Stimulated activated effector memory CD8-positive, alpha-beta T cell treated with anti-CD3 and anti-CD28 coated beads, Interleukin-12 subunit alpha, Interleukin-12 subunit beta, amount 100 ng/mL, for 72 hours (primary cell): ENCODE data around the gene SPATA17.
"Not testable (repeated sequence)": the region's sequence is repeated elsewhere in the genome, so short reads cannot be mapped to it uniquely, and the experiment has no call there.

ENCODE experiments used
- ATAC-seq: fragments of 150-1000 bp; cut with Tn5 transposase; 2 replicates; pipeline ENCODE4 v1.10.0; 2021
- DNase-seq, 2 donors: peaks; one replicate each; pipeline ENCODE4 v3.0.0; 2021 to 2022; ENCODE audit warnings: low spot score in 2 of 2
- H3K27ac Mint-ChIP-seq: one replicate; pipeline ENCODE4 v1.8.0; 2022; ENCODE audit warnings: mild to moderate bottlenecking, mixed read lengths
- H3K36me3 Mint-ChIP-seq: one replicate; pipeline ENCODE4 v1.8.0; 2022; ENCODE audit warnings: mild to moderate bottlenecking, mixed read lengths
- H3K4me1 Mint-ChIP-seq: one replicate; pipeline ENCODE4 v1.8.0; 2022; ENCODE audit warnings: mixed read lengths
- H3K4me3 Mint-ChIP-seq: one replicate; pipeline ENCODE4 v1.8.0; 2022; ENCODE audit warnings: mild to moderate bottlenecking, mixed read lengths
- H3K9me3 Mint-ChIP-seq: one replicate; pipeline ENCODE4 v1.8.0; 2022; ENCODE audit warnings: mixed read lengths

Gene SPATA17

DNA sequence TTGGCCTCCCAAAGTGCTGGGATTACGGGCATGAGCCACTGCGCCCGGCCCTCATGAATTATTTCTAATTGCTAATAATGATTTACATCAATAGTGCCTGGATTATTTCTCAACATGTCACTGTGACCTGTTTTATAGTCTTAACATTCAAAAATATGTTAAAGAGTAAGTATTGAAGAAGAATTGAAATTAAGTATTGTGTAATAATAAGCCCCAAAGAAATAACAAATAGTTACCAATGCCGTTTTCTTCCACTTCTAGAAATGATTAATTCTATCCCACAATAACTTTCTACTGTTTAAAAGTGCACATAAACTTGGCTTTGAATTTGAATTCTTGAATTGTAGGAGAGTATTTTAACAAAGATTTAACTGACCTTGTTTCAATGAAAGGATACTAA is 19.5 kb downstream of the SPATA17 start:
- DNase-seq (no peak), ATAC-seq (no peak)
- H3K27ac Mint-ChIP-seq = no peak overlapping the region
- H3K36me3 Mint-ChIP-seq = no peaks in the 10 kb centered on the region
- no peaks in the 10 kb centered on the region for H3K4me1 Mint-ChIP-seq
- no peak overlapping the region for H3K4me3 Mint-ChIP-seq
- H3K9me3 Mint-ChIP-seq = no peaks in the 10 kb centered on the region

DNA sequence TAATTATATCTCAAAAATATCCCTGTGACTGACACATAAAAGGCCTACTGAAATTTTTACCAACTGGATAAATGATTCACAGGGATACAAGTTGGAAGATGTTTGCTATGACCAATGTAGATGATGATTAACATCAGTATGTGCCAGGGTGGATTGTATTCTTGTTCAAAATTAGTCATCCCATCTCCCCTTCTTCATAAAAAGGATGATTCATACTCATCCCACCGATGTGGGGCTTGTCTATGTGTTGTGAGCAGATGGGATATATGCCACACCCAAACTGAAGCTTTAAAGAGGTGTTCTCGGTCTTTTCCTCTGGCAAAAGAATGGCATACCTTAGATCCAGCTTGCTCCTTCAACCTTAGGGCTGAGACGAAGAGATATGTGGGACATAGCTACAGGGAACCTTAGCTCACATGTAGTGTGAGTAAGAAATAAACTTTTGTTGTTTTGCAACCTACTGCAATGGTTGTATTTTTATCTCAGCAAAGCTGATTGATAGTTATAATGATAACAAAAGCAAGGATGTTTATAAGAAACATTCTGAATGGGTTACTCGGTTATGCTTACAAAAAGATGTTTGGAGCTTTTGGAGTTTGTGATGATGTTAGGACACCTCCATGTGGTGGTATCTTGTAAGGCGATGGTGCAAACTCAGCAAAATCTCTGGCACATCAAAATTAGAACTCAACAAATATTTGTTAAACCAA is 29.4 kb downstream of the SPATA17 start:
- DNase-seq (no peak), ATAC-seq (peak; percentile 64)
- Mint-ChIP-seq H3K4me3 (no peak overlapping the region), H3K9me3 (no peaks in the 10 kb centered on the region), H3K27ac (no peak overlapping the region), H3K4me1 (no peaks in the 10 kb centered on the region), H3K36me3 (no peaks in the 10 kb centered on the region)

DNA sequence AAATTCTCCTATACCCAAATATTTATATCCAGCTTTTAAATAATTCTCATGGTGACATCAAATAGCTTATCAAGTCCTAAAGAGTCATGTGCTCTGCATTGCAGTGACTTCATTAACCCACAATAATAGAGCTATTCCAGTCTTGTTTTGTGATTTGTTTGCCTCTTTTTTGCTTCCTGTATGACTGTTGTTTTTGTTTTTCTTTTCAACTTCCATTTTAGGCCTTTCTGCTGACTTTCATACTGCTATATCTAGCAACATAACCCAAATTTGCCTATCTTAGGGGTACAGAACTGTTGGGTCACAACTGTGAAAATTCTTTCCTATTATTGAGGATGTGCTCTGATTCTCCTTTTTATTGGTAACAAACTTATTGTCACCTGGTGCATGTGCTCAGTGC is 30.3 kb downstream of the SPATA17 start:
- Mint-ChIP-seq H3K9me3 (no peaks in the 10 kb centered on the region), H3K4me3 (no peak overlapping the region), H3K27ac (no peak overlapping the region), H3K4me1 (no peaks in the 10 kb centered on the region), H3K36me3 (no peaks in the 10 kb centered on the region)
- no peak for DNase-seq
- no peak for ATAC-seq

- no peaks in the 10 kb centered on the region for H3K9me3 Mint-ChIP-seq
- no peak for ATAC-seq
Observed at GRCh38 chr1:217668351-217668940, 37.3 kb downstream of the SPATA17 start.

DNA sequence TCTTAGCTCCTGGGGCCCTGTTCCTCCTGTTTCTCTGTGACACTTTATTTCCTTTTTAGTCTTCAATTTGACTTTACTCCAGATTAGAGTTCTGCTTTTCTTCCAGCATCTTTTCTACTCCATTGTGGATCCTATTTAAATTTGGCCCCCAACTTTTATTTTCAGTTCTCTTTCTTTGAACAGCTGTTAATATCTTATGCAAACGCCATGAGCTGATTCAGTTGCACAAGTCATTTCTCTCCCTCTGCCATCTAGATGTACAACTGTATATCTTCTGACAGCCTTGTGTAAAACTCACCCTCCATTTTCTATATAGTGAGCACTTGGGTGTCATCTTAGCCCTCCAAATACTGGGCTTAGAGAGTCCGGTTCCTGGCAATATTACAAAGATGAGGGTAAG is 42.2 kb downstream of the SPATA17 start:
- DNase-seq (no peak), ATAC-seq (no peak)
- Mint-ChIP-seq H3K36me3 (no peaks in the 10 kb centered on the region), H3K27ac (no peak overlapping the region), H3K9me3 (no peaks in the 10 kb centered on the region), H3K4me3 (no peak overlapping the region), H3K4me1 (no peaks in the 10 kb centered on the region)

More at GRCh38 chr1:217668351-217668940, 37.3 kb downstream of the SPATA17 start:
- DNase-seq = no peak
- Mint-ChIP-seq H3K27ac (no peak overlapping the region), H3K36me3 (no peaks in the 10 kb centered on the region), H3K4me1 (no peaks in the 10 kb centered on the region), H3K4me3 (no peak overlapping the region)

DNA sequence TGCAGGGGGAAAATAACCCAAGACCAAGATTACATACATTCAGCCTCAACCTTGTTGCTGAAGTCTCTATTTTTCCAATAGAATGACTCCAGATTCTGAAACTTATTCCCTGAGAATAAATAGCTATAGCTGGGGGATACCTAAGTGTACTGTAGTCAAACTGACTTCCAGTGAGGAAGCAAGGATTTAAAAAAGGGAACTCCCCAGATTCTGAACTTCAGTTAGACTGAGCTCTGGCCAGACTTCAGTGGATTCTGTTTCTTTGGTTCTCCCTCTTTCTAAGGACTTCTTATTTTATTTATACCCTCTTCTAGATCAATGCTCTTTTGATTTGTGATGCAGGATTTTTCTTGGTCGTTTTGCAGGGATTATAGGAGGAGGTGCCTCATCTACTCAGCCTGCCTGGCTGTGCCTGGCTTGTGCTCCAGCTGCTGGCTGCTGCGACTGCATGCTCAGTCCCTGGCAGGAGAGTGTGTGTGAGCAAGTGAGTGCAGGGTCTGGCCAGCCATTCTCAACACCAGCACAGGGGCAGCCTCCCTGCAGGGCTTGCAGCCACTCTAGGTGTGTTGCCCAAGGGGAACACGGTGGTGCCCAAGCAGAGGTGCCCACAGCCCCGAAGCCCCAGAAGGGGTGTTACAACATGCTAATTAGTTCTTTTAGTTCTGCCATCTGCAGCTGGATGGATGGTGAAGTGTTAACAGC is 43.0 kb downstream of the SPATA17 start:
- H3K27ac Mint-ChIP-seq = no peak overlapping the region
- H3K4me1 Mint-ChIP-seq = no peaks in the 10 kb centered on the region
- ATAC-seq = peak; percentile 43
- no peak overlapping the region for H3K4me3 Mint-ChIP-seq
- H3K36me3 Mint-ChIP-seq = no peaks in the 10 kb centered on the region
- no peaks in the 10 kb centered on the region for H3K9me3 Mint-ChIP-seq
- no peak for DNase-seq

GRCh38 chr1:217681806-217682205 is 50.7 kb downstream of the SPATA17 start:
- Mint-ChIP-seq H3K27ac (no peak overlapping the region), H3K4me1 (no peaks in the 10 kb centered on the region), H3K4me3 (no peak overlapping the region), H3K9me3 (no peaks in the 10 kb centered on the region), H3K36me3 (no peaks in the 10 kb centered on the region)
- ATAC-seq (no peak), DNase-seq (no peak)

DNA sequence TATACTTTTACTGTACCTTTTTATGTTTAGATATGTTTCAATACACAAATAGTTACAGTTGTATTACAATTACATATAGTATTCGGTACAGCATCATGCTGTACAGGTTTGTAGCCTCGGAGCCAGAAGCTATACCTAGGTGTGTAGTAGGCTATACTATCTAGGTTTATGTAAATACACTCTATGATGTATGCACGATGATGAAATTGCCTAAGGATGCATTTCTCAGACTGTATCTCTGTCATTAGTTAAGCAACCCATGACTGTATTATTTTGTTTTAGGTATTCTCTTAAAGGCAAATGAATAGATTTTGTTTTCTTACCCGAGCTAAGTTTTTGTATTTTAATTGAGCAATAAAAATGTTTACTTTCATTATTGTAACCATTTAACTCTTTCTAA is 56.4 kb downstream of the SPATA17 start:
- Mint-ChIP-seq H3K27ac (no peak overlapping the region), H3K4me3 (no peak overlapping the region), H3K36me3 (no peaks in the 10 kb centered on the region), H3K9me3 (no peaks in the 10 kb centered on the region), H3K4me1 (no peaks in the 10 kb centered on the region)
- ATAC-seq (no peak), DNase-seq (no peak)

GRCh38 chr1:217696140-217696539 is 65.0 kb downstream of the SPATA17 start:
- H3K4me3 Mint-ChIP-seq, ATAC-seq, H3K4me1 Mint-ChIP-seq, H3K9me3 Mint-ChIP-seq, H3K27ac Mint-ChIP-seq, H3K36me3 Mint-ChIP-seq, DNase-seq: not testable (repeated sequence)

DNA sequence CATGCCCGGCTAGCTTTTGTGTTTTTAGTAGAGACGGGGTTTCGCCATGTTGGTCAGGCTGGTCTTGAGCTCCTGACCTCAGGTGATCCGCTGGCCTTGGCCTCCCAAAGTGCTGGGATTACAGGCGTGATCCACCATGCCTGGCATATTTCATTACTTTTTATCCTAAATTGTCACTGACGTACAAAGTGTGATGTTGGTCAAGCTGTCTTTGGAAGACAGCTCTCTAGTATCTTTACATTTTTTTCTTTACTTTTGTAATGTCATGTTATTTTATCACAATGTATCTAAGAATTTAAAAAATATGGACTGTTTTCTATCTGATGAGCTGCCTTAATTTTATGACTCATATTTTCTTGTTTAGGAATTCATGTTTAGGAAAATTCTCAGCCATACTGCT is 72.2 kb downstream of the SPATA17 start:
- peaks cover 13% of the 10 kb centered on the region for H3K9me3 Mint-ChIP-seq
- no peaks in the 10 kb centered on the region for H3K36me3 Mint-ChIP-seq
- no peak overlapping the region for H3K4me3 Mint-ChIP-seq
- no peaks in the 10 kb centered on the region for H3K4me1 Mint-ChIP-seq
- DNase-seq (no peak), ATAC-seq (no peak)
- no peak overlapping the region for H3K27ac Mint-ChIP-seq

- ATAC-seq (no peak), DNase-seq (no peak)
- Mint-ChIP-seq H3K9me3 (peaks cover 2% of the 10 kb centered on the region), H3K4me3 (no peak overlapping the region), H3K27ac (no peak overlapping the region), H3K4me1 (no peaks in the 10 kb centered on the region), H3K36me3 (no peaks in the 10 kb centered on the region)
Observed at GRCh38 chr1:217712925-217713597, 81.9 kb downstream of the SPATA17 start.

DNA sequence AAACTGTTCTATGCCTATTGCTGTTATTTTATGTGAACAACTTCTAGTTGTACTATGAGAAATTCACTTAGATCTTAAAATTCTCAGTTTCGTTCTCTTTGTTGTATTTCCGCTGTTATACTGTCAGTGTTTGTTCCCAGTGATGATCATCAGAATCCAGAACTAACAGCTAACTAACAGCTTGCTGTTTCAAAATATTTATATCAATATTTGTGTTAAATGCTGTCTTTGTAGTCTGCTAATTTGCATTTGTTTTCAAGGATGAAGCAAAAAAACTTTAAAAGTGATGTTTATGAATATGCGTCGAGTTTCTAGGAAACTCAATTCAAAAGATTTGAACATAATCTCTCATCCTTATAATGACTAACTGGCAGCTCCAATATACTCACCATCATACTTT is 84.5 kb downstream of the SPATA17 start:
- ATAC-seq (no peak), DNase-seq (no peak)
- H3K4me3 Mint-ChIP-seq = no peak overlapping the region
- H3K27ac Mint-ChIP-seq = no peak overlapping the region
- no peaks in the 10 kb centered on the region for H3K36me3 Mint-ChIP-seq
- peaks cover 5% of the 10 kb centered on the region for H3K9me3 Mint-ChIP-seq
- no peaks in the 10 kb centered on the region for H3K4me1 Mint-ChIP-seq

GRCh38 chr1:217717959-217718358 is 86.8 kb downstream of the SPATA17 start:
- DNase-seq (no peak), ATAC-seq (no peak)
- Mint-ChIP-seq H3K27ac (no peak overlapping the region), H3K4me1 (no peaks in the 10 kb centered on the region), H3K4me3 (no peak overlapping the region), H3K9me3 (peaks cover 5% of the 10 kb centered on the region), H3K36me3 (no peaks in the 10 kb centered on the region)

DNA sequence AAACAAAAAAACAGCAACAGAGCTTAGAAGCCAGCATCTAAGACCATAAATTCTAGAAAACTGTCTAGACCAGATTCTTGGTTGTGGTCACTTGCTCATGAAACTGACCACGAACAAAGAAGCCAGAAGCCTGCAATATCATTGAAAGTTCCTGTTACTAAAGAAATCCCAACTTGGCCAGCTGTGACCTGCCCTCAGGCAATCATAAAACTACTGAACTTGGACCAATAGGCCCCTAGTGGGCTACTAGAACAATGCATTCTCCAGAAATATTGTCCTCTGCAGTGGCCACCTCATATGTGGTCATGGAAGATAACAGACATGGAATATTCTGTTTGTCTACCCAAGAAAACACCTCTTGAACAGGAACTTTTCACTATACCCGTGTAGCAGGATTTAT is 87.7 kb downstream of the SPATA17 start:
- ATAC-seq (no peak), DNase-seq (no peak)
- H3K36me3 Mint-ChIP-seq = no peaks in the 10 kb centered on the region
- no peak overlapping the region for H3K4me3 Mint-ChIP-seq
- peaks cover 3% of the 10 kb centered on the region for H3K9me3 Mint-ChIP-seq
- H3K27ac Mint-ChIP-seq = no peak overlapping the region
- H3K4me1 Mint-ChIP-seq = no peaks in the 10 kb centered on the region

GRCh38 chr1:217721692-217722091 is 90.5 kb downstream of the SPATA17 start:
- peaks cover 3% of the 10 kb centered on the region for H3K9me3 Mint-ChIP-seq
- no peaks in the 10 kb centered on the region for H3K36me3 Mint-ChIP-seq
- H3K4me3 Mint-ChIP-seq = no peak overlapping the region
- H3K27ac Mint-ChIP-seq = no peak overlapping the region
- DNase-seq (no peak), ATAC-seq (no peak)
- no peaks in the 10 kb centered on the region for H3K4me1 Mint-ChIP-seq

GRCh38 chr1:217734973-217735372 is 103.8 kb downstream of the SPATA17 start:
- Mint-ChIP-seq H3K9me3 (no peaks in the 10 kb centered on the region), H3K4me3 (no peak overlapping the region), H3K36me3 (no peaks in the 10 kb centered on the region), H3K27ac (no peak overlapping the region), H3K4me1 (no peaks in the 10 kb centered on the region)
- no peak for ATAC-seq
- no peak for DNase-seq
